Endothelial cell (in vitro differentiated cells): Measurements from ENCODE around the gene NPTX2. TPM values are rescaled to one million over a fixed set of nuclear protein-coding genes. Genes with fewer than 3 reads are reported as not detected.

Experiments used
- DNase-seq: peaks from one replicate; pipeline ENCODE4 v3.0.0; 2021; ENCODE audit warnings: low spot score
- H3K27ac Mint-ChIP-seq: one replicate; pipeline ENCODE4 v1.8.0; 2021; ENCODE audit warnings: mixed read lengths, inconsistent platforms; ENCODE audit not compliant: unreplicated experiment
- H3K27me3 Mint-ChIP-seq: one replicate; pipeline ENCODE4 v1.8.0; 2021; ENCODE audit warnings: mild to moderate bottlenecking, moderate library complexity, mixed read lengths, inconsistent platforms; ENCODE audit not compliant: unreplicated experiment
- H3K36me3 Mint-ChIP-seq: one replicate; pipeline ENCODE4 v1.8.0; 2021; ENCODE audit warnings: mild to moderate bottlenecking, low read depth, mixed read lengths, inconsistent platforms; ENCODE audit not compliant: unreplicated experiment
- H3K4me1 Mint-ChIP-seq: one replicate; pipeline ENCODE4 v1.8.0; 2021; ENCODE audit warnings: mild to moderate bottlenecking, mixed read lengths, inconsistent platforms; ENCODE audit not compliant: unreplicated experiment
- H3K4me3 Mint-ChIP-seq: one replicate; pipeline ENCODE4 v1.8.0; 2021; ENCODE audit warnings: mild to moderate bottlenecking, mixed read lengths, inconsistent platforms; ENCODE audit not compliant: unreplicated experiment
- H3K9me3 Mint-ChIP-seq: one replicate; pipeline ENCODE4 v1.8.0; 2021; ENCODE audit warnings: mixed read lengths, inconsistent platforms; ENCODE audit not compliant: unreplicated experiment
- total RNA-seq: library from RNA; stranded (reverse); fragmentation: NEBNext Ultra II Directional; extraction: Animal tissue kit (Norgen Biotek cat#: 25700); gene quantifications from one replicate; pipeline ENCODE4 v1.2.1, GENCODE V29; 2021; ENCODE audit not compliant: unreplicated experiment
- TF ChIP-seq, protein P1 (sequence below): fragments of 200-600 bp; sonication (generic); IDR thresholded peaks from one replicate; pipeline ENCODE4 v1.5.0; 2021; ENCODE audit warnings: antibody characterized with exemption; ENCODE audit not compliant: unreplicated experiment

NPTX2 gene
- total RNA-seq, 1 donor from 2014 or later = 0.44 TPM

DNA sequence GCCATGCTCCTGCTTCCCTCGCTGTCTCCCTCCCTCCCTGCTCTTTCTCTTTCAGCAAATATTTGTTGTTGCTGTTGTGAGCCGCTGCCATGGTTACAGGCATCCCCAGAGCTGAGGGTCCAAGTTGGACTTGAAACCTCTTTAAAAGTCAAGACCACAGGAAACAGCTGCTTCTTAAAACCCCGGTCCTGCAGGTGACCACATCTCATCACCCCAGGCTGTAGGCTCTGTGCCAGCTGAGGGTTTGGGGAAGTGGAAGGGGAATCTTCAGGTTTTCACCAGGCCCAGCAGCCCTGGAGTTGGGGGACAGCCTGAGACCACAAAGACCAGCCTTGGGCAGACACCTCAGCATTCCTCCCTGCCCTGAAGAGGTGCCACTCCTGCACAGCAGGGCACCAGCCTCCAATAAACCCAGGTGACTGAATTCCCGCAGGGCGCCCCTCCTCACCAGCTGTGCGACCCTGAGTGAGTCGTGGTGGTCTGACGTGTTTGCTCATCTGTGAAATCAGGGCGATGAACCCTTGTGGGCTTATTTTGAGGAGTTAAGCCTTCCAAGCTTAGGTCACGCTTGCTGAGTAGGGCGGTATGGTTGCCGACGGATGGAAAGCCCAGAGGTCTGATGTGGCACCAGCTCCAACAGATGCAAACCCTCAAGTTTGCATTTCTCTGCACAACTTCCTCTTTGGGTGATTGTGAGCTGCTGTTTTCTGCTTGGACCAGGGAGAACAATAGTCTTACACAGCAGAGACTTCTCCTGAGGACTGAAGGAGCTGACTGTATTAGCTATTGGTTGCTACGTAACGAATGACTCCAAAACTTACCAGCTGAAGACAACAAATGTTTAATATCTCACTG is 24.8 kb downstream of the NPTX2 start:
- peak; percentile 18 for DNase-seq
- Mint-ChIP-seq H3K27me3 (no peaks in the 10 kb centered on the region), H3K4me3 (no peak overlapping the region), H3K4me1 (peaks cover 4% of the 10 kb centered on the region), H3K36me3 (no peaks in the 10 kb centered on the region), H3K27ac (peak overlapping the region; percentile 38), H3K9me3 (no peaks in the 10 kb centered on the region)
- TF ChIP-seq, protein P1, sequence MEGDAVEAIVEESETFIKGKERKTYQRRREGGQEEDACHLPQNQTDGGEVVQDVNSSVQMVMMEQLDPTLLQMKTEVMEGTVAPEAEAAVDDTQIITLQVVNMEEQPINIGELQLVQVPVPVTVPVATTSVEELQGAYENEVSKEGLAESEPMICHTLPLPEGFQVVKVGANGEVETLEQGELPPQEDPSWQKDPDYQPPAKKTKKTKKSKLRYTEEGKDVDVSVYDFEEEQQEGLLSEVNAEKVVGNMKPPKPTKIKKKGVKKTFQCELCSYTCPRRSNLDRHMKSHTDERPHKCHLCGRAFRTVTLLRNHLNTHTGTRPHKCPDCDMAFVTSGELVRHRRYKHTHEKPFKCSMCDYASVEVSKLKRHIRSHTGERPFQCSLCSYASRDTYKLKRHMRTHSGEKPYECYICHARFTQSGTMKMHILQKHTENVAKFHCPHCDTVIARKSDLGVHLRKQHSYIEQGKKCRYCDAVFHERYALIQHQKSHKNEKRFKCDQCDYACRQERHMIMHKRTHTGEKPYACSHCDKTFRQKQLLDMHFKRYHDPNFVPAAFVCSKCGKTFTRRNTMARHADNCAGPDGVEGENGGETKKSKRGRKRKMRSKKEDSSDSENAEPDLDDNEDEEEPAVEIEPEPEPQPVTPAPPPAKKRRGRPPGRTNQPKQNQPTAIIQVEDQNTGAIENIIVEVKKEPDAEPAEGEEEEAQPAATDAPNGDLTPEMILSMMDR = no peak

DNA sequence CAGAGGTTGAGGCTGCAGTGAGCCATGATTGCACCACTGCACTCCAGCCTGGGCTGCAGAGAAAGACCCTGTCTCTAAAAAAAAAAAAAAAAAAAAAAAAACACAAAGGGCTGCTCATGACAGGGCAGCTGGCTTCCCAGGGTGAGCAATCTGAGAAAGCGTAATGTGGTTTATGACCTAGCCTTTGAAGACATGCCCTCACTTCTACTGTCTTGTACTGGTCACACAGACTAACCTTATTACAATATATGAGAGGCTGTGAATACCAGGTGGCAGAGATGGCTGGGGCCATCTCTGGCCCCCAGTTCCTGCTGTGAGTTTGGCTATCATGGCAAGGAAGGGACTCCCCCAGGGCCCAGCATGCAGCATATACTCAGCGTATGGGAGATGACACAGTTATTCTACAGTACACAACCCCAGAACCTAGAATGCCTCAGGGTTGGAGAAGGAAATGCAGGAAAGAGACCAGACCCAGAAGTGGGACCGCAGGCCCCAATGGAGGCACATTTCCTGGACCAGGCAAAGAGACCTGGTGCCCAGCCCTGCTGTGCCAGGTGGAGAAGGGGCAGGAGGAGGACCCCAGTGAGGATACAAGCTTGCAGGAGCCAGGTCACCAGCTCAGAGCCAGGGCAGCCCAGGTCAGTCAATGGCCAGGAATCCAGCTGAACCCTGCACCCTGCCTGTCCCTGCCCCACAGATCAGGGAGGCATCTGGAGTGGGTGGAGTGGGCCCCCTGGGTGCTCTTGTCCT is 26.3 kb downstream of the NPTX2 start:
- H3K27ac Mint-ChIP-seq = no peak overlapping the region
- H3K36me3 Mint-ChIP-seq = no peaks in the 10 kb centered on the region
- TF ChIP-seq, protein P1 = no peak
- peaks cover 4% of the 10 kb centered on the region for H3K4me1 Mint-ChIP-seq
- H3K9me3 Mint-ChIP-seq = no peaks in the 10 kb centered on the region
- DNase-seq = no peak
- no peak overlapping the region for H3K4me3 Mint-ChIP-seq
- H3K27me3 Mint-ChIP-seq = peaks cover 3% of the 10 kb centered on the region

DNA sequence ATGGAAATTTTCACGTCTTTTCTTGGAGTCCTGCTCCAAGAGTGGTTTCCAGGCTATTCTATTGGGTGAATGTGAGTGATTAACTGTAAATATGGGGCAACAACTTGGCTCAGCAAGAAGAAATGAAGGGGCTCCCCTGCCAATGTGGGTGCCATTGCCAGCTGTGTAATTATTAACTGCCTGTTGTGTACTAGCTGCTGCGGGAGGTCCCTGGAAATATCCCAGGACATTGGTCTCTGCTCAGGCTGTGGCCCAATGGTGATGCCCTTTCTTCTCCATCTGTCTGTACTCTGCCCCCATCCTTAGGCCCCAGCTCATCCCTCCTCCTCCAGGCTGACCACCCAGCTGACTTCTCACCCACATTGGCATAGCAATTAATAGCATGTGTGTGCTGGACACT is 29.4 kb downstream of the NPTX2 start:
- TF ChIP-seq, protein P1 = no peak
- no peaks in the 10 kb centered on the region for H3K9me3 Mint-ChIP-seq
- DNase-seq = no peak
- H3K27me3 Mint-ChIP-seq = peaks cover 3% of the 10 kb centered on the region
- no peaks in the 10 kb centered on the region for H3K36me3 Mint-ChIP-seq
- H3K27ac Mint-ChIP-seq = no peak overlapping the region
- peaks cover 4% of the 10 kb centered on the region for H3K4me1 Mint-ChIP-seq
- H3K4me3 Mint-ChIP-seq = no peak overlapping the region

DNA sequence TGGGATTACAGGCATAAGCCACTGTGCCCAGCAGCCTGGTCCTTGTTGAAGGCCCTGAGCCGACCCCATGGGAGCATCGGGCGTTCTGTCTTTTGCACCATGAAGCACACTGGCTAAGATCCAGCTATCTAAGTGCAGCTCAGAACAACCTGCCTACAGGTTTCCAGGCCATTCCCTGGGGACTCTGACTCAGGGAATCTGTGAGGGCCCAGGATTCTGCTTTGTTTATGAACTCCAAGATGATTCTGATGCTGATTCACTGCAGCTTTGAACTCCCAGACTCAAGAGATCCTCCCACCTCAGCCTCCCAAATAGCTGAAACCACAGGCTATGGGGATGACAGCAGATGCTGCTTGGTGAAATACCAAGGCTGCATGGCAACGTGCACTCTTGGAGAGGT is 30.2 kb downstream of the NPTX2 start:
- Mint-ChIP-seq H3K4me3 (no peak overlapping the region), H3K27me3 (peaks cover 3% of the 10 kb centered on the region), H3K36me3 (no peaks in the 10 kb centered on the region), H3K27ac (no peak overlapping the region), H3K4me1 (no peaks in the 10 kb centered on the region), H3K9me3 (no peaks in the 10 kb centered on the region)
- TF ChIP-seq, protein P1 = no peak
- DNase-seq = no peak

DNA sequence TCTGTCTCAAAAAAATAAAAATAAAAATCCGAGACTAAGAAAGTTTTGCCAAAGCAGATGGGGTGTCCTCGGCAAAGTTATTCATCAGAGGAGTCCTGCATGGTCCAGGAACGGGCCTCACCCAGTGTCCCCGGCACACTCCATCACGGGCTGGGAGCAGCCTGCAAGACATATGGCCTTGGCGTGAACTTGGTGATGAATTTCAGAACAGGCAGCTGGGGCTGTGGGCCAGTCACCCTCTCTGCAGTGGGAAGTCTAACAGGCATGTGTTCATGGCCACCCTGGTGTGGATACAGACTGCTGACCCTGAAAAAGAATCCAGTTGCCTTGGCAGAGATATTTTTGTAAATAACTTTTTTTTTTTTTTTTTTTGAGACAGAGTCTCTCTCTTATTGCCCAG is 34.7 kb downstream of the NPTX2 start:
- Mint-ChIP-seq H3K4me1 (no peaks in the 10 kb centered on the region), H3K27ac (no peak overlapping the region), H3K36me3 (no peaks in the 10 kb centered on the region), H3K27me3 (peaks cover 3% of the 10 kb centered on the region), H3K9me3 (no peaks in the 10 kb centered on the region), H3K4me3 (no peak overlapping the region)
- TF ChIP-seq, protein P1 = no peak
- DNase-seq = no peak
